T-cell (primary cell): ENCODE measurements around the gene MYOM3. TPM values are rescaled to one million over a fixed set of nuclear protein-coding genes. Genes with fewer than 3 reads are reported as not detected.
"Not testable (repeated sequence)": the region's sequence is repeated elsewhere in the genome, so short reads cannot be mapped to it uniquely, and the experiment has no call there.

Experiments
- ATAC-seq, 4 experiments: fragments of 200-7000 bp in 3 of 4; fragments of 150-1000 bp in 1 of 4; cut with Tn5 transposase; replicated peaks in 1 of 4; 1 replicate in 3 of 4; 2 replicates in 1 of 4; pipeline ENCODE4 v1.10.0; 2021; ENCODE audit warnings: moderate library complexity in 3 of 4, mild to moderate bottlenecking in 2 of 4, moderate number of reproducible peaks in 1 of 4
- CTCF ChIA-PET, 2 donors: fragments of 300-600 bp; sonication (Branson Sonifier 250); formaldehyde crosslinking; loops; one replicate each; lab custom pipeline; 2022; ENCODE audit warnings: antibody characterized with exemption in 2 of 2; lab: Charles Lee
- POLR2A ChIA-PET, 2 donors: fragments of 300-600 bp; sonication (Branson Sonifier 250); formaldehyde crosslinking; loops; one replicate each; lab custom pipeline; 2022; ENCODE audit warnings: antibody characterized with exemption in 2 of 2; lab: Charles Lee
- DNase-seq, 35 experiments: peaks; one replicate each; pipeline versions ENCODE4 v3.0.0 to v3.0.0-alpha.2; 2013 to 2023
- H3K27ac ChIP-seq: one replicate; pipeline ENCODE4 v1.5.1; 2013; ENCODE audit warnings: low read length
- H3K27me3 ChIP-seq, 2 experiments: replicated peaks in 1 of 2; 1 replicate in 1 of 2; 2 replicates in 1 of 2; pipeline versions ENCODE4 v1.6.1 to v1.7.0; 2013; ENCODE audit warnings: low read length in 1 of 2, mixed read lengths in 1 of 2; ENCODE audit not compliant: control insufficient read depth in 2 of 2, insufficient read depth in 2 of 2; ENCODE audit errors: extremely low read depth in 1 of 2
- H3K36me3 ChIP-seq, 2 donors: 1 replicate in 1 of 2; 2 replicates in 1 of 2; pipeline versions ENCODE4 v1.6.1 to v1.7.0; 2013; ENCODE audit warnings: low read length in 1 of 2; ENCODE audit not compliant: control insufficient read depth in 2 of 2, insufficient read depth in 1 of 2; ENCODE audit errors: extremely low read depth in 1 of 2
- H3K4me1 ChIP-seq, 2 experiments: 1 replicate in 1 of 2; 2 replicates in 1 of 2; pipeline versions ENCODE4 v1.6.1 to v1.7.0; 2013; ENCODE audit warnings: low read length in 2 of 2, mixed read lengths in 1 of 2; ENCODE audit not compliant: insufficient read depth in 2 of 2, control insufficient read depth in 1 of 2; ENCODE audit errors: extremely low read depth in 1 of 2
- H3K4me3 ChIP-seq, 2 donors: 1 replicate in 1 of 2; 2 replicates in 1 of 2; pipeline versions ENCODE4 v1.5.1 to v1.7.0; 2013; ENCODE audit warnings: mild to moderate bottlenecking in 2 of 2, low read length in 1 of 2, moderate library complexity in 1 of 2; ENCODE audit not compliant: control insufficient read depth in 1 of 2; ENCODE audit errors: extremely low read depth in 1 of 2
- H3K9me3 ChIP-seq: 2 replicates; pipeline ENCODE4 v1.7.0; 2013
- H3K27ac Mint-ChIP-seq, 2 donors: one replicate each; pipeline ENCODE4 v1.8.0; 2020 to 2021; ENCODE audit warnings: mild to moderate bottlenecking in 2 of 2, mixed read lengths in 2 of 2
- H3K27me3 Mint-ChIP-seq, 2 donors: one replicate each; pipeline ENCODE4 v1.8.0; 2021 to 2022; ENCODE audit warnings: mixed read lengths in 2 of 2
- H3K36me3 Mint-ChIP-seq: one replicate; pipeline ENCODE4 v1.8.0; 2021; ENCODE audit warnings: mixed read lengths
- H3K4me1 Mint-ChIP-seq, 3 donors: one replicate each; pipeline ENCODE4 v1.8.0; 2020 to 2022; ENCODE audit warnings: mixed read lengths in 3 of 3, mild to moderate bottlenecking in 1 of 3
- H3K4me3 Mint-ChIP-seq, 3 donors: one replicate each; pipeline ENCODE4 v1.8.0; 2020 to 2022; ENCODE audit warnings: mild to moderate bottlenecking in 3 of 3, mixed read lengths in 3 of 3, moderate library complexity in 3 of 3
- H3K9me3 Mint-ChIP-seq, 3 donors: one replicate each; pipeline ENCODE4 v1.8.0; 2020 to 2022; ENCODE audit warnings: mixed read lengths in 3 of 3
- WGBS: methylation state at CpG from one replicate; pipeline ENCODE4 v1.1.5; 2013; ENCODE audit warnings: missing lambda C conversion rate; ENCODE audit not compliant: insufficient coverage; 5-methylcytosine and 5-hydroxymethylcytosine counted together
- total RNA-seq, 35 experiments: library from RNA in 6 of 35; stranded (reverse) in 6 of 35; fragments of 120-200 nt in 1 of 35; gene quantifications; one replicate each; pipeline versions ENCODE4 v1.2.1 to v1.2.4 and lab custom pipeline; 2013 to 2026

Gene MYOM3
- total RNA-seq, 5 donors from 2014 or later (not counting 1 experiment from before 2014, with no cell fraction given): not detected

DNA sequence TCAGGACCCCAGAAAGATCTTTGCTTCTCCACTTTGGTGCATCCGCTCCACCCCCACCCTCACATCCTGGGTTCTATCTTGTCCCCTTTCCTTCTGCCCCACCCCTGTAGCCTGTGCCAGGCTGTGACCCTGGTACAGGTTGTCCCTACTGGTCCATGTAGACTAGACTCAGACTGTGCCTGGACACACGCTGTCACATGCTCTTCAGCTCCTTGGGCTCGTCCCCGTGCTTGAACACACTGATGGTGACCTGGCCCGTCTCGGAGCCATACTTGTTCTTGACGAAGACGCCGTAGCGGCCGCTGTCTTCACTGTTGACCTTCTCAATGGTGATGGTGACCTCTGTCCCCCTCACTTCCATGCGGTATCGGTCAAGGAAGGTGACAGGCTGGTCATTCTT lies 54.8 kb downstream of the MYOM3 start:
- Mint-ChIP-seq H3K27me3 (no peaks in the 10 kb centered on the region), H3K4me3 (no peak overlapping the region), H3K36me3 (no peaks in the 10 kb centered on the region), H3K9me3 (peaks cover 0 to 3% (median 2%) of the 10 kb centered on the region in 3 donors), H3K27ac (no peak overlapping the region), H3K4me1 (no peaks in the 10 kb centered on the region)
- ChIA-PET POLR2A (no interaction called here), CTCF (no interaction called here)
- no peaks in the 10 kb centered on the region for H3K9me3 ChIP-seq
- H3K27ac ChIP-seq: no peak overlapping the region
- 76% methylated on average over 6 of the region's 13 CpGs for WGBS
- no peak overlapping the region for H3K4me3 ChIP-seq
- H3K36me3 ChIP-seq: no peaks in the 10 kb centered on the region
- DNase-seq (no peak), ATAC-seq (no peak)
- no peaks in the 10 kb centered on the region for H3K4me1 ChIP-seq
- peaks cover 0 to 3% of the 10 kb centered on the region in 2 experiments for H3K27me3 ChIP-seq

GRCh38 chr1:24055681-24056080 lies 56.3 kb downstream of the MYOM3 start:
- Mint-ChIP-seq H3K36me3 (no peaks in the 10 kb centered on the region), H3K4me1 (no peaks in the 10 kb centered on the region), H3K9me3 (no peaks in the 10 kb centered on the region), H3K27ac (no peak overlapping the region), H3K27me3 (no peaks in the 10 kb centered on the region), H3K4me3 (no peak overlapping the region)
- ATAC-seq: no peak
- Histone ChIP-seq H3K9me3 (no peaks in the 10 kb centered on the region), H3K36me3 (no peaks in the 10 kb centered on the region), H3K27me3 (no peaks in the 10 kb centered on the region), H3K27ac (no peak overlapping the region), H3K4me1 (no peaks in the 10 kb centered on the region), H3K4me3 (no peak overlapping the region)
- POLR2A ChIA-PET: no interaction called here
- DNase-seq: no peak
- CTCF ChIA-PET: no interaction called here
- WGBS: 72% methylated on average over 5 of the region's 8 CpGs

GRCh38 chr1:24052220-24052619 lies 59.7 kb downstream of the MYOM3 start:
- ChIA-PET POLR2A (no interaction called here), CTCF (no interaction called here)
- ATAC-seq (no peak), DNase-seq (no peak)
- H3K27ac ChIP-seq: no peak overlapping the region
- H3K27me3 Mint-ChIP-seq: peaks cover 0 to 3% of the 10 kb centered on the region in 2 donors
- no peaks in the 10 kb centered on the region for H3K36me3 Mint-ChIP-seq
- H3K9me3 Mint-ChIP-seq: no peaks in the 10 kb centered on the region
- no peaks in the 10 kb centered on the region for H3K4me1 Mint-ChIP-seq
- H3K4me3 ChIP-seq: no peak overlapping the region
- no peaks in the 10 kb centered on the region for H3K4me1 ChIP-seq
- H3K27ac Mint-ChIP-seq: no peak overlapping the region
- no peak overlapping the region for H3K4me3 Mint-ChIP-seq
- 81% methylated on average over 4 of the region's 6 CpGs for WGBS
- H3K27me3 ChIP-seq: peaks cover 0 to 3% of the 10 kb centered on the region in 2 experiments
- no peaks in the 10 kb centered on the region for H3K9me3 ChIP-seq
- H3K36me3 ChIP-seq: no peaks in the 10 kb centered on the region

DNA sequence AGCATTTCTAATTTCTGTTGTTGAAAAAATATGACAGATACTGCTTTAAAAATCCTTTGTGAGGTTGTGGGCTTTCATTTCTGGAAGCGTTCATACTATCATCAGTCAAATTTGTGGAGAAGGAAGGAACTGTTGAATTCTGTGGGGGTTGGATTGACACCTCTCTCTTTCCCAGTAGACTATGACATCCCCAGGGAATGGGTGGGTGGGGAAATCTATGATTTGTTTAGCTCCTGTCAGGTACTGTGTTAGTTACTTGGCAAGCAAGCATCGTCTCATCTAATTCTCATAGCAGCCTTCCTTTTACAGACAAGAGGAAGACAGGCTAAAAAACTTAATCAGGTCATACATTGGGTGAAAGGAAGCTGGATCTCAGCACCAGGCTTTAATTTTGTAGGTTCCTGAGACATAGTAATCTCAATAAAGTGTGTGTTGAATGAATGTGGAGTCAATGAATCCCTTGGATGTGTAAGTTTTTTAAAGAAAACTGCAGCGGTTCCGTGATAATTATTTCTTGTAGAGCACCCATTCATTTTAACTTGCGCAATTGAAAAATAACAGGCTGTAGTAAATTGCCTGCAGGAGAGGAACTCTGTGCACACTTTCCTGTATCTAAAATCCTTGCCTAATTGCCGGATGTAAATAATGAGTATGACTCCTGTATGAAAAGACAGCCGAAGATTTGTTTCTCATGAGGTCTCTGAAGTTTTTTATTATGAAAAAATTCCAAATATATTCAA lies 60.6 kb downstream of the MYOM3 start:
- H3K4me1 ChIP-seq: no peaks in the 10 kb centered on the region
- CTCF ChIA-PET: no interaction called here
- Mint-ChIP-seq H3K4me1 (no peaks in the 10 kb centered on the region), H3K27me3 (peaks cover 0 to 5% of the 10 kb centered on the region in 2 donors), H3K9me3 (no peaks in the 10 kb centered on the region), H3K36me3 (no peaks in the 10 kb centered on the region), H3K27ac (no peak overlapping the region), H3K4me3 (no peak overlapping the region)
- H3K9me3 ChIP-seq: no peaks in the 10 kb centered on the region
- H3K4me3 ChIP-seq: no peak overlapping the region
- peaks cover 0 to 7% of the 10 kb centered on the region in 2 experiments for H3K27me3 ChIP-seq
- DNase-seq (no peak), ATAC-seq (no peak)
- WGBS: no CpG with 5 or more reads among the region's 7 CpGs
- no peak overlapping the region for H3K27ac ChIP-seq
- POLR2A ChIA-PET: no interaction called here
- no peaks in the 10 kb centered on the region for H3K36me3 ChIP-seq

GRCh38 chr1:24049733-24050132 lies 62.2 kb downstream of the MYOM3 start:
- Histone ChIP-seq H3K4me3 (no peak overlapping the region), H3K27me3 (peaks cover 0 to 10% of the 10 kb centered on the region in 2 experiments), H3K9me3 (no peaks in the 10 kb centered on the region), H3K4me1 (no peaks in the 10 kb centered on the region), H3K27ac (no peak overlapping the region), H3K36me3 (no peaks in the 10 kb centered on the region)
- ATAC-seq (no peak), DNase-seq (no peak)
- WGBS: 88% methylated on average over 2 of the region's 7 CpGs
- Mint-ChIP-seq H3K4me1 (no peaks in the 10 kb centered on the region), H3K27me3 (peaks cover 0 to 5% of the 10 kb centered on the region in 2 donors), H3K36me3 (no peaks in the 10 kb centered on the region), H3K27ac (no peak overlapping the region), H3K4me3 (no peak overlapping the region), H3K9me3 (no peaks in the 10 kb centered on the region)
- ChIA-PET CTCF (no interaction called here), POLR2A (no interaction called here)

GRCh38 chr1:24048894-24049293 lies 63.0 kb downstream of the MYOM3 start:
- peaks cover 0 to 10% of the 10 kb centered on the region in 2 experiments for H3K27me3 ChIP-seq
- H3K4me1 Mint-ChIP-seq, H3K27me3 Mint-ChIP-seq, H3K4me3 ChIP-seq, H3K27ac ChIP-seq, H3K36me3 Mint-ChIP-seq, H3K4me3 Mint-ChIP-seq, H3K27ac Mint-ChIP-seq, CTCF ChIA-PET, H3K4me1 ChIP-seq, ATAC-seq, DNase-seq, H3K9me3 ChIP-seq, H3K36me3 ChIP-seq, POLR2A ChIA-PET, H3K9me3 Mint-ChIP-seq: not testable (repeated sequence)
- WGBS: 60% methylated on average over 1 of the region's 4 CpGs
